ENCODE measurements around the gene NYAP1. TPM values are rescaled to one million over a fixed set of nuclear protein-coding genes. Genes with fewer than 3 reads are reported as not detected.

NYAP1 gene
- total RNA-seq, 2 experiments from 2014 or later = 0.32 to 0.38 TPM

GRCh38 chr7:100510437-100511239, 26.9 kb downstream of the NYAP1 start:
- Mint-ChIP-seq H3K36me3 (ENCODE audit: low read depth) (no peaks in the 10 kb centered on the region), H3K27ac (no peak overlapping the region), H3K27me3 (no peaks in the 10 kb centered on the region), H3K9me3 (no peaks in the 10 kb centered on the region), H3K4me1 (ENCODE audit: low read depth) (peaks cover 7% of the 10 kb centered on the region), H3K4me3 (no peak overlapping the region)
- ATAC-seq (no peak), DNase-seq (no peak)
- no peak for TF ChIP-seq CTCF (IDR thresholded peaks at IDR 0.05)
- POLR2A ChIA-PET = no interaction called here
- intact Hi-C loops (cut with micrococcal nuclease) = no loop called here
- CTCF ChIA-PET = no interaction called here

DNA sequence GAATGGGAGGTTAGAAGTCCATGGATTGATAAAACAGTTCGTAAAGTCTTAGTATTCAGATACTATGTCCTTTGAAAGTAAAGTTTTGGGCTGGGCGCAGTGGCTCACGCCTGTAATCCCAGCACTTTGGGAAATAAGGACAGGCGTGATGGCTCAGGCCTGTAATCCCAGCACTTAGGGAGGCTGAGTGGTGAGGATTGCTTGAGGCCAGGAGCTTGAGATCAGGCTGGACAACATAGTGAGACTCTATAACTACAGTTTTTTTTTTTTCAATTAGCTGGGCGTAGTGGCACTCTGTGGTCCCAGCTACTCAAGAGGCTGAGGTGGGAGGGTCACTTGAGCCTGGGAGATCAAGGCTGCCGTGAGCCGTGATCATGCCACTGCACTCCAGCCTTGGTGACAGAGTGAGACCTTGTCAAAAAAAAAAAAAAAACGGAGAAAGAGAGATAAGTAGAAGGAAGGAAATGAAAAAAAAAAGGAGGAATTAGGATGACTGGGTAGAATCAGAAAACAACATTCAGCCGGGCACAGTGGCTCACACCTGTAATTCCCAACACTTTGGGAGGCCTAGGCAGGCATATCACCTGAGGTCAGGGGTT, 29.6 kb downstream of the NYAP1 start:
- Mint-ChIP-seq H3K4me1 (ENCODE audit: low read depth) (peaks cover 18% of the 10 kb centered on the region), H3K27ac (no peak overlapping the region), H3K9me3 (no peaks in the 10 kb centered on the region), H3K4me3 (no peak overlapping the region), H3K27me3 (no peaks in the 10 kb centered on the region), H3K36me3 (ENCODE audit: low read depth) (no peaks in the 10 kb centered on the region)
- ATAC-seq (no peak), DNase-seq (no peak)
- CTCF ChIA-PET = no interaction called here
- POLR2A ChIA-PET = no interaction called here
- intact Hi-C loops (cut with micrococcal nuclease) = no loop called here
- TF ChIP-seq CTCF (IDR thresholded peaks at IDR 0.05) = no peak

- Mint-ChIP-seq H3K4me3 (no peak overlapping the region), H3K4me1 (ENCODE audit: low read depth) (peaks cover 18% of the 10 kb centered on the region), H3K27me3 (no peaks in the 10 kb centered on the region), H3K9me3 (no peaks in the 10 kb centered on the region), H3K36me3 (ENCODE audit: low read depth) (no peaks in the 10 kb centered on the region), H3K27ac (peak overlapping the region; percentile 46)
- no peak for TF ChIP-seq CTCF (IDR thresholded peaks at IDR 0.05)
- ATAC-seq (no peak), DNase-seq (no peak)
- ChIA-PET CTCF (interaction anchor here (1.6 to 1.8 kb wide), 2 partner anchors 8 to 50 kb away, joined by 4 to 5 read pairs; no protein-coding TSS in a partner anchor), POLR2A (no interaction called here)
- intact Hi-C loops (cut with micrococcal nuclease) = no loop called here
Observed at GRCh38 chr7:100515072-100515532, 31.4 kb downstream of the NYAP1 start.

DNA sequence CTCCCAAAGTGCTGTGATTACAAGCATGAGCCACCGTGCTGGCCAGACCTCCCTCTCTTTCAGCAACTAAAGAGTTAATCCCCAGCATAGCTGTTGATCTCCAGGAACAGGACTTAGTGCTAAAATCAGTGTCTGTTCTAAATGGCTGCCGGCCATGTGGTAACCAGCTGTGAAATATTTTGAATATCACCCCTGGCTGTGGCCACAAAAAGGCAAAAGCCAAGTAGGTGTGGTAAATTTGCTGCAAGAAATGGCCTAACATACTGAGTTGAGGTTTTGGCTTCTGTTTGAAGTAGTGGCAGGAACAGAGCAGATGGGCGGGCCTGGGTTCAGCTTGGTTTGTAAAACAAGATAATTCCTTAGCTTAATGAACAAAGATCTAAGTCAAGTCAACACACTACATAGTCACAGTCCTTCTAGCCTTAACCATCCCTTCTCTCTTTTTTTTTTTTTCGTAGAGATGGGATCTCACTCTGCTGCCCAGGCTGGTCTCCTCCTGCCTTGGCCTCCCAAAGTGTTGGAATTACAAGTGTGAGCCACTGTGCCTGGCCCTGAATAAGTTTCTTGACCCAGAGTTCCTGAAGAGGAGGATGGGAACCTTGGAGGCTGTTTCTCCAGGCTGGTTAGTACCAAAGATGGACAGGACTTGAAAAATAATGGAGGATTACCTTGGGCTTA, 32.5 kb downstream of the NYAP1 start:
- ATAC-seq (peak; percentile 80), DNase-seq (peak; percentile 63)
- Mint-ChIP-seq H3K9me3 (no peaks in the 10 kb centered on the region), H3K36me3 (ENCODE audit: low read depth) (no peaks in the 10 kb centered on the region), H3K4me1 (ENCODE audit: low read depth) (peaks cover 20% of the 10 kb centered on the region), H3K27me3 (no peaks in the 10 kb centered on the region), H3K4me3 (no peak overlapping the region), H3K27ac (peak overlapping the region; percentile 53)
- no peak for TF ChIP-seq CTCF (IDR thresholded peaks at IDR 0.05)
- intact Hi-C loops (cut with micrococcal nuclease) = no loop called here
- ChIA-PET POLR2A (interaction anchor here (0.6 to 1.7 kb wide), 6 partner anchors 18 to 1628 kb away, joined by 3 to 4 read pairs (median 3); partner anchors contain the start of gene AGFG2), CTCF (interaction anchor here (1.2 to 1.8 kb wide), 5 partner anchors 10 to 49 kb away, joined by 3 to 5 read pairs (median 4); no protein-coding TSS in a partner anchor)
